GM19351 (cell line): Measurements from ENCODE around the gene PLPPR1.

ENCODE experiments used
- ATAC-seq: cut with Tn5 transposase; IDR thresholded peaks from one replicate; pipeline ENCODE4 v1.9.1; 2021; ENCODE audit warnings: mild to moderate bottlenecking, moderate library complexity; ENCODE audit not compliant: unreplicated experiment

Gene PLPPR1

DNA sequence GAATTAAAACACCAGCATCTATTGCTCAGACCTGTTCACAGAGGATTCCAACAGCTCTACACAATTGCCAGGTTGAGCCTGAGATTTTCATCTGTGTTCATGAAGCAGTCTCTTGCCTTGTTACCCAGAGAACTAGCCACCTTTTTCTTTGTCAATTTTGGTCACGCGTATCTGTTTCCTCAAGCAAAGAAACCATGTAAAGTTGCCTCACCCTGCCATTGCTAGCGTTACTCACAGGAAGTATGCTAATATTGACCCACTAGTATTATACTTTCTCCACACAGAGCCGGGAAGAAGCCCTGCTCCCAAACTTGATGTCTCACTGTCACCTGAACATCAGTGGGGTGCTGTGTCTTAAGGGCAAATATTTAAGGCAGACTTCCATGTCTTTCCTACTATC is 168.5 kb downstream of the PLPPR1 start:
- ATAC-seq, result no peak

DNA sequence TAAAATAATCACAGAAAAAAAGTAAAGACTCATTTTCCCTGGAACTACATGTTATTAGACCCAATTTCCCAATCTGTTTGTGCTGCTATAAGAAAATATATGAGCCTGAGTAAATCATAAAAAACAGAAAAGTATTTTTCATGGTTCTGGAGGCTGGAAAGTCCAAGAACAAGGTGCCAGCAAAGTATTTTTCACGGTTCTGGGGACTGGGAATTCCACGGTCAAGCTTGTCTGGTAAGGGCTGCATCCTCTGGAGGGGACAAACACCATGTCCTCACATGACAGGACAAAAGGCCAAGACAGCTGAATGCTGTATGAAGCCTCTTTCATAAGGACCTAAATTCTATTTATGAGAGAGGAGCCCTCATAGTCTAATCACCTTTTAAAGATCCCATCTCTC is 172.3 kb downstream of the PLPPR1 start:
- no peak for ATAC-seq

DNA sequence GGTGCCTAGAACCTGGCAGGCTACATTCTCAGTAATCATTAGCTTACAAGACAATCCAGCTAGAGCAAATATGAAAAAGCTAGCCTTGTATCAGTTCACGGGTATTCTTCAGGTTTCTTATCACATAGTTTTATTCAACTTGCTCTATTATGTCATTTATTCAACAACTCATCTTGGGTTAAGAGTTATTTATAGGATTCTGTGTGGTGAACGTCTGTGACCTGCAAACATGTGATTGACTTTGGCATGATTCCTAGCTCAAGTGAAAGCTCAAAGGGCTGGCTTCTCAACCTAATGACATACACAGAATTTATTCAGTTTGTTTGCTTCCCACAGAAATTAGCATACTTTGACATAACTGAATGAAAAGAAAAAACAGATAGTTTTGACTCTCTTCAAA is 173.1 kb downstream of the PLPPR1 start:
- no peak for ATAC-seq

DNA sequence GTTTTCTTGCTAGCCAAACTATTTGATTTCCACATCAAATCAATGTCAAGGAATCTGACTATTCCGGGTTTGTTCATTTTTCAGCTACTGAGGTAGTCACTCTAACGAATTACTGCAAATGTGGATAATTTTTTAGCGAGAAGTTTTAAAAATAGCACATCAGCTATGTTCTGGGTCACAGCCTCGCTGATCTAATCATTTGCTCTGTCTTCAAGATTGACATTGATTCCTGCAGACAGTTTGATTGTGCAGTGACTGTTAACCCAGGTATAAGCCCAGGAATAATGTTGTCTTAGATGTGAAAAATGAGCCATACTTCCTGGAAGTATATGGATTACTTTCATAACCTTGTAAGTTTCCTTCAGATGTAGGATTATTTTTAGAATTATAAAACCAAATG is 181.1 kb downstream of the PLPPR1 start:
- no peak for ATAC-seq

DNA sequence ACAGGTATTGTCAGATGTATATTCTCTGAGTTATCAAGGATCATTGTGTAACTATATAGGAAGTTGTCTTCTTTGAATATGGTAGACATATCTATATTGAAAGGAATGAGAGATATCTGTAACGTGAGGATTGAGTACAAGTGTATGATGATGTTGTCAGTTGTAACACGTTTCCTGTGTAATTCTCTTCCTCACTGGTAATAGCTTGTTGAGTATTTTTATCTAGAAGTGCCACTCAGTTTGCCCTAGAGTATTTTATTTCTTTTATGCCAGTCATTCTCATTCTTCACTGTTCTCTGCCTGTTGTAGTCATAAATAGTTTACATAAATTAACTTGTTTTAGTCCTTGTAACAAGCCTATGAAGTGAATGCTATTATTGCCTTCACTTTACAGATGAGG is 184.1 kb downstream of the PLPPR1 start:
- no peak for ATAC-seq

DNA sequence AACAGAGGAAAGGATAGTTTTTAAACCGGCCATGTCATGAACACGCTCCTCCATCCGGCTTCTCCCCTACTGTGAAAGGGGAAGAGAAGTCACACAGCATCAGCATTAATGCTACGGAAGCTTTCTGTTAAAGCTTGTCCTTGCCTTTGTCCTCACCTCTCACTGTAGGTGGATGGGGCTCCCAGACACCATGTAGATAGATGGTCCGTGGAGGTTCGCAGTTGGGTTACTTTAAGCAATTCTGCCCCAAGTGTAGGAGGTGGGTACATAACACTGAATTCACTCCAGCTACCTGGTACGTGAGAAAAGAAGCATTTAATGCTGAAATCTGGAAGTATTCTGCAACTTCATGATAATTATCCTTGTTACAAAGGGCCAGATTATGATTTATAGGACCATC is 190.5 kb downstream of the PLPPR1 start:
- no peak for ATAC-seq

DNA sequence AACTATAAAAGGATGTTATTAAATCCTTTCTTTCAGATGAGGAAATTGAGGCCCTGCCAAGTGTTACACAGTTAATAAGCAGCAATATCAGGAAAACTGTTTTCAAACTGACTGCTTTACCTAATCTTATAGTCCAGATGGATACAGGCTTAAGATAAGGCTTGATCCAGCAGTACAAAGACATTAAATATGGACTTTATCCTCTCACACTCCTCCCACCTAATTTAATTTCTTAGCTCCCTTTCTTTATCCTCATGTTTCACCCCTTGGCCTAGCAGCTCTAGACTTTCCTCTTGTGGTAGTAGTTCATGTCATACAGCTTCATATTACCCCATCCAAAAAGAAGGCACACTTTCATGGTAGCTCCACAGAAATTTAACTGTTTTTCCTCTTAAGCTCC is 191.8 kb downstream of the PLPPR1 start:
- ATAC-seq, result no peak

DNA sequence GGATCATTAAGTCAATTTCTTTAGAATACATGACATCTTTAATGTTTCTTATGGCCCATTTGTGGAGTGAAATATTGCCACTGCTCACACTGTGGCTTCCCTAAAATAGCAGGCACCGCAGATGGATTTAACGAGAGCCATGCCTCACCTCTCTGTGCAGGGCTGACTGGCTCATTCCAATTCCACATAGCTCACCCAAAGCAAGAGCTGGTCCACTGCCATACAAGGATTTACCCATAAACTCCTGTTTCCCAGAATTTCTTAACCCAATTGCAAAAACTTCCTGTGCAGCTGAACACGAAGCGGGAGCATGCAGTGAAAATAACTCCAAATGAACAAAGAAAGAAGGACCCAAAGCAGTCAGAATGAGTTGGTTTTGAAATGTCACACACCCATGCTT is 196.7 kb downstream of the PLPPR1 start:
- no peak for ATAC-seq

DNA sequence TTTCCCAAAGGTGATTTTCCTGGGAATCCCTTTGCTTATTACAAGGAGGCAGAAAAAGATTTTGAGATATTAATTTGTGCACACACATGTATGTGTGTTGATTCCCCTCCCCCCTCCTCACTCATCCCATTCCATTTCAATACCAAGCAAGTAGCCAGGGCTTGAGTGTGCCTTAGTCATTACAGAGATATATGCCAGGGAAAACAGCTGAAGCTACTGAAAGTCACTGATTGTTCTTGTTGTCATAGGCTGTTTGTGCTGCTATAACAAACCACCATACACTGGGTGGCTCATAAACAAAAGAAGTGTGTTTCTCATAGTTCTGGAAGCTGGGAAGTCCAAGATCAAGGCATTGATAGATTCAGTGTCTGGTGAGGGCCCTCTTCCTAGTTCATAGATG is 197.6 kb downstream of the PLPPR1 start:
- ATAC-seq, result no peak

DNA sequence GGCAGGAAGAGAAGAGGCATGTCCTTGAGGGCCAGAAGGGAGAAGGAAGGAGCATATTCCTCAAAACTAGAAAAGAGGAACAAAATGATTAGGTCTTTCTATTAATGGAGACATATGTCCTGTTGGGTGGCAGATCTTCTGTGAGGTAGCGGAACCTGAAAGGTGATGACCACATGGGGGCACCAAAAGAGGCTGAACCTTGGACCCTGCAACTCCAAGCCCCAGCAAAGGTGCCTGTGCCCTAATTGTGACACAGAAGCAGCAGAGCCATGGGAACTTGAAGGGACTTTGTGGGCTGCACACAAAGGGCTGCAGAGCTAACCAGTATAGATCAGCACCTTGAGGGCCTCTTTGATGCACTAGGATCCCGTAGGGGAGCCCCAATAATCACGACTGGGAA is 198.3 kb downstream of the PLPPR1 start:
- ATAC-seq, result no peak

DNA sequence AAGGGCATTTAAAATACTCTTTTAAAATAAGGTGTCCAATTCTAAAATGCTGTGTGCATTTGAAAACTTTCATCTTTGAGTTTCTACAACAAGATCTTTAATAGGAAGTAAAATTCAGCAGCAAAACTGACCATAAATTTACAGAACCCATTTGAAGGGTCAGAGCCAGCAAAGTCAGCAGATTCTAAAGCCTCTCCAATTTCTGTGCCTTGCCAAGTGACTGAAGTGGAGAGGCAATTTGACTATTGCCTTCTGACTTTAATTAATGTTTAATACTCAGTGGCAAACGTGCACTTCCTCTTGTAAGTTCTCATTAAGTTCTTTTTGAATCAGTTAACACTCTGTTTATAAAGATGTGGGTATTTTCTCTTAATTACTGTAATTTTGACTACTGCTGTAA is 201.1 kb downstream of the PLPPR1 start:
- ATAC-seq, result no peak

DNA sequence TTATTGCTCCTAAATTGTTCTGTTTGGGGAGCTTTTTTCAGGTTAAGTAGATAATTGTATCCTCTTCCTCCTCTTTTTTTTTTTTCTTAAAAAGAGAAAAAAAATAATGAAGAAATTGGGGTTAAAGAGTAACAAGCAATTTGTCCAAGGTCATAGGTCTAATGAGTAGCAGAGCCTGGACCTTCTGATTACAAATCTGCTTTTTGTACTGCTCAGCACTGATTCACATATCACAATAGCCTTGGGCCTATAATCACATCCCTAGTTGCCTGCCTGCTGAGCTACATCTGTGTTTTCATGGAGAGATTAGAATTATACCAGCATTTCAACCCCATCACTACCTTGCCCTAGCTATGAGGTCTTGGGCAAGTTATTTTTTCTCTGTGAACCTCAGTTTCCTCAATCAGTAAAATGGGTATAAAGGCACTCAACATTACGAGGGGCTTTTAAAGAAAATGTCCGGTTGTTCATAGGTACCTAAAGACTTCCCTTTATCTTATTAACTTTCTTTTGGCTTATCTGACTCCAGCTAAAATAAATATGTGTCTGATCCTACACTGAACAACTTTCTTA is 204.0 kb downstream of the PLPPR1 start:
- ATAC-seq, result no peak

DNA sequence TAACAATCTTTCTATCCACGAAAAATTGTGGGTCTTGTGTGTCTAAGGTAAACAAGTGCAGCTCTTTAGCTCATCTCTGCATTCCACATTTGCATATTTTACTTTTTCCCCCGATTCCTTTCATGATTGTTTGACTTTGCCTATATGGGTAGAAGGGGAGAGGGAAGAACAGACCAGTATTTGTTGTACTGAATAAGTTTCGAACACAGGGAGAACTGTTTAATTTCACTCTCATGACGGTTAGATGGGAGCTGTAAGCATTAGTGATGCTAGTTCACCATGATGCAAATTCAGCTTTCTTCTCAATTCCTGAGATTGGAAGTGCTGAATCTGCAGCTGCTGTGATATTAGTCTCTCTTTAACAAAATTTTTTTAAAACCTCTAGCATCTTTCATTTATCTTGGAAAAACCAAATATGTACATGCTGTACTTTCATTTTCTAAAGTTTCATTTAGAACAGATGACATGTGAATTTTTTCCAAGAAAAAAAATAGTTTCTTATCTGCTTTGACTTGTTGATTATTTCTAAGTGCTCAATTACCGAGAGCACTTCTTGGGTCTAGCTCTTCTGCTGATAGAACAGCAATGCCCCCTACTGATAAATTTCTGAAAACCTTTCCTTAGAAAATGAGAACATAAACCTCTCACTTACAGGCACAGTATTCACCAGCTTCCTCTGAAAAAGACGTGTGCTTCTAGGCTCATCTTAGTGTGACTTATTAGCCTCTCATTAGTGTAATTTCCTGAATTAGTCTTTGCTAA is 206.8 kb downstream of the PLPPR1 start:
- ATAC-seq, result peak; percentile 80

DNA sequence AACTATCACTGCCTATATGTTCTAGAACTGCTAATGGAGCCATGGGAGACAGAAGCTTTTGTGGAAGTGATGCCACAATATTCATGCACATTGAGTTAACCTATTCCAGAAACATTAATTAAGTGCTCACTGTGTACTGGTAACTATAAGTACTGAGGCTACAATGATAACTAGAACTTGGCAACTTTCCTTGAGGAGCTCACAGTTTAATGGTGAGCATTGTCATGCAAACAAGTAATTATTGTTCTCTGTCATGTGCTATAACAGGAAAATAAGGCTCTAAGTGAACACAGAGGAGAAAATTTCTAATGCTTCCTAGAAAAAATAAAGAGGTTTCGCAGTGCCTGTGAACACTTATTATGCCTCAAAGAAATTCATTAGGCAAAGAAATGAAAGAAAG is 214.1 kb downstream of the PLPPR1 start:
- no peak for ATAC-seq

DNA sequence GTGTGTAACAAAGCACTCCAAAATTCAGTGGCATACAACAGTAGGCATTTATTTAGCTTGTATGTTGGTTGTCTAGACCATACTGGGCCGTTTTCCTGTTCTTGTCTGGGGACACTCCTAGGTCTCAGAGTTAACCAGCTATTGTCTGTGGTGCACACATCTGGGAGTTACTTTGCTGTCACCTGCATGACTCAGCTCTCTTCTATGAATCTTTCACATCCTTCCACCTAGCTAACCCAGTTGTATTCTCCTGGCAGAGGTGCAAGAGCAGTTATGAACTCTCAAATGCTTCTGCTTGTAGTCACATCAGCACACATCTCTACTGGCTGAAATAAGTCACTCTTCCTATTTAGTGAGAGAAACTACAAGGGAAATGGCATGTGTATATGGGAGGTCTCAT is 218.2 kb downstream of the PLPPR1 start:
- ATAC-seq, result no peak

DNA sequence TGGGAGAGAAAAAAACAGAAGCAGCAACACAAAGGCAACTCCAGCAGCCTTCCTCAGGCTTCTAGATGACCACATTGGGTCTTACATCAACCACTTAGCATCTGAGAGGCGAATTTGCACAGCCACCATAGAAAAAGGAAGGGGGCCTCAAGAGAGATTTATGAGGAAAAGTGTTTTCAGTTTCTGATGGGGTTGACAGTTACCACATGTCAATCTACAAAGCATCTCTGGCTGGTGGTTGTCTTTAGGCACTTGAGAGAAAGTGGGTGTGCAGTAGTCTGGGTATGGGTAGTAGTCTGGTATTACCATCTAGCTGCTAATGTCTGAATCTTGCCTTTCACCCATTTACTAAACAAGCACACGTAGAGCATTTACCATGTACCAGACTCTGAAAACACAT is 218.8 kb downstream of the PLPPR1 start:
- ATAC-seq, result no peak

DNA sequence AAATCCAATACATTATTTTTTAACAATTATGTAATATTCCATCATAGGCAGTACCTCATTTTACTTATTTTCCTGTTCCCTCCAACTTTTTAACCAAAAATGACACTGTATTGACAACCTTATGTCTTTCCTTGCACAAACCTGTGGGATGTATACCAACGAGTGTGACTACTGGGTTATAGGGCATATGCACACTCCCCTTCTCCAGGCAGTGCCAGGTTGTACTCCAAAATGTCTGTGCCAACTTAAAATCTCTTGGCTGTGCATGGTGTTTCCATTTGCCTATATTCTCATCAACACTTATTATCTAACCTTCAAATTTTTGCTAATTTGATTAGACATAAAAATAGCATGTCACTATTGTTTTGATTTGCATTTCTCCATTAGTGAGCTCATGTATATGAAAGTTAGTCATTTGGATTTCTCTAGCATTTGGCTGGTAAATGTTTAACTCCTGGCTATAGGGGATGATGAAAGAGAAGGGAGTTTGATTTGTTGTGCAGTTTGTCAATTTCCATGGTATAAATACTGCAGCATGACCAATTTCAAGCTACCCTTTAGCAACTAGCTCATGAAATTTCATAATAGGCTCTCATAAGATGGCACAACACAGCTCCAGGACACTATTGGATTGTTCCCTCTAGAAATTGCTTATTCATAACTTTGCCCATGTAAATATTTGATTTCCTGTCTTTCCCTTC is 226.4 kb downstream of the PLPPR1 start:
- no peak for ATAC-seq

DNA sequence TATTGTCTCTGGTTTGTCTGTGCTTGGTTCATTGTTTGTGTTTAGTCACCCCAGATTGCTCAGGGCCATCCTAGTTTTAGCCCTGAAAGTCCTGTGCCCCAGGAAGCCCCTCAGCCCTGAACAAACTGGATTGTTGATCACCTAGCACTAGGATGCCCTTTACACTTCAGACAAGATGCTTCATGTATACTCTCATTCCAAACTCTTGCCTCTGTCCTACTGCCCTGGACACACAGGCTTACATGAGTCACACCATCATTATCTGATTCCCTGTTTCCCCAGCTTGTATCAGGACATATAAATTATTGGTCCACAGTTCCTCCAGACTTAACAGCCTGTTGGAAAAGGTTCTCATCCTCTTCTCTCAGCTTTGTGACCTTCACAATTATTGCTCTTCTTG is 236.2 kb downstream of the PLPPR1 start:
- ATAC-seq, result no peak

DNA sequence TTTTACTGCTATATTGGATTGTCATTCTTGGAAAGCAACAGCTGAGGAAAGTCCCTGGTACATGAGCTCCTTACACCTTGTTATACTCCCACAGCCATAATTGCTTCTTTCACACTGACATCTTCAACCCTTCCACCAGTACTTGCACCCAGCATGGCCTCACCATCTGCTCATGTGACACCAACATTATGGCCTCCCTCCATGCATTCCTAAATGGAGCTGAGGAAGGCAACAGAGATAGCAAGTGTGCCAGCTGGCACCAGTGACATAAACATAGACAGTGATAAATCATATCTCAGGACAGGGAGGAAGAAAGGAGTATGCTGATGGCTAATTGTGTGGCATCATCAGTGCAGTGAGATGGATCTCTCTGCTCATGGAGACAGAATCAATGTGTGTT is 236.7 kb downstream of the PLPPR1 start:
- no peak for ATAC-seq

DNA sequence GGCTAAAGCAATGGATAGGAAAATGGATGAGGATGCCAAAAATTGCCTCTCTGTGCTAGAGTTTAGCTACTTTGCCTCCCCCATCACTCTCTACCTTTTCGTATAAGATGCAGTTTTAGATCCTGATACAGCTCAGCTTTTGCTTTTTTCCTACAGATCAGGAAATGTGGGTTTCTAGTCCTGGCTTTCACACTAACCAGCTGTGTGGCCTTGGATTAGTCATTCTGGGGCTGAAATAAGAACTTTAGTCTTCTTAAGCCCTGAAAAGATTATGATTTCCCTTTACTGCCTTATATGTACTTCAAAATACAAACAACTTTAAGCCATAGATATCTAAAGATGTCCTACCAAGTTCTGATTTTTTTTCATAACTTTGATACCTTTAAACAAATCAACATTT is 239.9 kb downstream of the PLPPR1 start:
- no peak for ATAC-seq

DNA sequence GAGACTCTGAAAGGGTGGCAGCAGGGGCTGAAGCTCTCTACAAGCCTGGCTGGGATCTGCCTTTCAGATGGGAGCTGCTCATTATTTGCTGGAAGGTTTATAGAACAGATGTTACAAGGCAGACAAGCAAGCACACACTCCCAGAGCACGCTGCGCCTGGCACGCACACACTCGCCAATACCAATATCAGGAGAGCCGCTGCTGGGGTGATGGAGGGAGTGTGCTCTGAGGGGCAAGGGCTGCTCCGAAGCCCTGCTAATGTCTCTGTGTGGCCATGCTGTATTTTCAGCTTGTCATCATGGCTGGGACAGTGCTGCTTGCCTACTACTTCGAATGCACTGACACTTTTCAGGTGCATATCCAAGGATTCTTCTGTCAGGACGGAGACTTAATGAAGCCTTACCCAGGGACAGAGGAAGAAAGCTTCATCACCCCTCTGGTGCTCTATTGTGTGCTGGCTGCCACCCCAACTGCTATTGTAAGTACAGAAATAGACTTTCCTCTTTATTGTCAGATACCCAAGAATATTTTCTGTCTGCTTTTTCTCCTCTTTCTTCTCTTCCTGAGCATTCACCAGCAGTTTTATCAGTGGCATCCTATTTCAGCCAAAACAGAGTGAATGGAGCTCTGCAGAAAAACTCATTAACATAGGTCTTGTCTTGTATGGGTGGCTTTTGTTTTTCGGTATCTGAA is 241.2 kb downstream of the PLPPR1 start:
- ATAC-seq, result no peak

DNA sequence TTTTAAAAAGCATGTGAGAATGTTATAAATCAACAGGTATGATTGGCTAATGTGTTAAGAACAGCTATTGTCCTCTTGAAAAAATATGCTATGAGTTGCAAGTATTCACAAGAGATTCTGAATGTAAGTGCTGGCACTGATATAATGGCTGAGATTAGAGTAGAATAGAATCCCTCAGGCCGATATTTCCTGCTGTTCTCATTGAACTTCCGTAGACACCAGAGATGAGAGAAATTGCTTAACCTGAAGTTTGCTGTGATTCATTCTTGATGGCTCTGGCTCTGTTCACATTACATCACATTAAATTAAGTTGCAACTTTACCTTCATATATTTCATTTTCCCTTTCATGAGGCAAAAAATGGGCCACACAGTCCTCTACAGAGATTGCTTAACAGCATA is 241.8 kb downstream of the PLPPR1 start:
- no peak for ATAC-seq
